ENCODE measurements around the gene FBRSL1.

FBRSL1 gene

GRCh38 chr12:132511516-132512196, 21.7 kb downstream of the FBRSL1 start:
- DNase-seq = no peak

GRCh38 chr12:132512197-132513069, 22.5 kb downstream of the FBRSL1 start:
- no peak for DNase-seq

GRCh38 chr12:132513070-132513398, 23.1 kb downstream of the FBRSL1 start:
- DNase-seq = peak; percentile 17

- no peak for DNase-seq
These were observed 23.6 kb downstream of the FBRSL1 start for GRCh38 chr12:132513458-132514135.

- DNase-seq = no peak
These were observed 24.4 kb downstream of the FBRSL1 start for GRCh38 chr12:132514216-132514820.

GRCh38 chr12:132514838-132515237, 24.9 kb downstream of the FBRSL1 start:
- DNase-seq = no peak

GRCh38 chr12:132516095-132517012, 26.4 kb downstream of the FBRSL1 start:
- no peak for DNase-seq

- DNase-seq = no peak
These were observed 27.2 kb downstream of the FBRSL1 start for GRCh38 chr12:132517013-132517739.

GRCh38 chr12:132517740-132518100, 27.8 kb downstream of the FBRSL1 start:
- no peak for DNase-seq

- DNase-seq = no peak
These were observed 28.5 kb downstream of the FBRSL1 start for GRCh38 chr12:132518354-132518992.

GRCh38 chr12:132520421-132521199, 30.7 kb downstream of the FBRSL1 start:
- no peak for DNase-seq

- DNase-seq = no peak
These were observed 31.2 kb downstream of the FBRSL1 start for GRCh38 chr12:132521200-132521580.

GRCh38 chr12:132521712-132522292, 31.9 kb downstream of the FBRSL1 start:
- DNase-seq = no peak

GRCh38 chr12:132522592-132523380, 32.8 kb downstream of the FBRSL1 start:
- DNase-seq = no peak

- DNase-seq = peak; percentile 32
These were observed 33.8 kb downstream of the FBRSL1 start for GRCh38 chr12:132523576-132524331.

- DNase-seq = no peak
These were observed 34.5 kb downstream of the FBRSL1 start for GRCh38 chr12:132524405-132524804.

- DNase-seq = no peak
These were observed 35.3 kb downstream of the FBRSL1 start for GRCh38 chr12:132525011-132525832.
